B cell (primary cell): ENCODE data around the gene FBXO34. TPM values are rescaled to one million over a fixed set of nuclear protein-coding genes. Genes with fewer than 3 reads are reported as not detected.
A peak's percentile ranks its signal among the peaks of the same experiment; 100 is the strongest.

Experiments
- ATAC-seq: fragments of 200-7000 bp; cut with Tn5 transposase; one replicate; pipeline ENCODE4 v1.10.0; 2021; ENCODE audit warnings: low read depth, mild to moderate bottlenecking, moderate number of reproducible peaks, moderate library complexity
- CTCF ChIA-PET: fragments of 350-600 bp; sonication (Branson Sonifier 250); formaldehyde crosslinking; loops from one replicate; lab custom pipeline; 2021; ENCODE audit warnings: antibody characterized with exemption, inconsistent platforms; lab: Charles Lee
- POLR2A ChIA-PET: fragments of 350-600 bp; sonication (Branson Sonifier 250); formaldehyde crosslinking; loops from one replicate; lab custom pipeline; 2021; ENCODE audit warnings: antibody characterized with exemption; lab: Charles Lee
- DNase-seq: peaks from one replicate; pipeline ENCODE4 v3.0.0; 2013
- H2AFZ ChIP-seq: 2 replicates; pipeline ENCODE4 v1.6.1; 2012; ENCODE audit warnings: mild to moderate bottlenecking, low read depth, low read length; ENCODE audit not compliant: insufficient read depth, poor library complexity, severe bottlenecking
- H3K27ac ChIP-seq, 2 donors: 1 replicate in 1 of 2; 2 replicates in 1 of 2; pipeline ENCODE4 v1.5.1; 2012 to 2013; ENCODE audit warnings: low read length in 2 of 2, mild to moderate bottlenecking in 2 of 2, moderate library complexity in 1 of 2
- H3K27me3 ChIP-seq, 4 experiments: fragments of 200-600 bp in 1 of 4; sonication (generic) in 1 of 4; replicated peaks in 1 of 4; 1 replicate in 2 of 4; 2 replicates in 2 of 4; pipeline versions ENCODE4 v1.6.1 to v1.7.0; 2013 to 2016; ENCODE audit warnings: low read length in 3 of 4, mild to moderate bottlenecking in 2 of 4, mixed read lengths in 1 of 4, moderate library complexity in 1 of 4; ENCODE audit not compliant: insufficient read depth in 4 of 4, control insufficient read depth in 3 of 4; ENCODE audit errors: control extremely low read depth in 1 of 4
- H3K36me3 ChIP-seq, 2 experiments: replicated peaks in 1 of 2; 1 replicate in 1 of 2; 2 replicates in 1 of 2; pipeline versions ENCODE4 v1.6.1 to v1.7.1; 2013; ENCODE audit warnings: low read length in 1 of 2; ENCODE audit not compliant: insufficient read depth in 2 of 2, control insufficient read depth in 1 of 2; ENCODE audit errors: control extremely low read depth in 1 of 2, extremely low read depth in 1 of 2
- H3K4me1 ChIP-seq, 2 donors: fragments of 200-600 bp in 1 of 2; sonication (generic) in 1 of 2; 1 replicate in 1 of 2; 2 replicates in 1 of 2; pipeline versions ENCODE4 v1.5.1 to v1.6.1; 2013 to 2017; ENCODE audit warnings: low read length in 2 of 2; ENCODE audit not compliant: control insufficient read depth in 2 of 2, insufficient read depth in 2 of 2
- H3K4me2 ChIP-seq: replicated peaks from 2 replicates; pipeline ENCODE3; 2012; ENCODE audit warnings: mild to moderate bottlenecking, low read depth, low read length; ENCODE audit not compliant: poor library complexity, severe bottlenecking
- H3K4me3 ChIP-seq, 5 experiments: fragments of 200-600 bp in 1 of 5; sonication (generic) in 1 of 5; 1 replicate in 3 of 5; 2 replicates in 2 of 5; pipeline versions ENCODE4 v1.5.1 to v1.7.0; 2011 to 2016; ENCODE audit warnings: low read length in 4 of 5, mild to moderate bottlenecking in 4 of 5, low read depth in 2 of 5, control low read depth in 1 of 5, moderate library complexity in 1 of 5; ENCODE audit not compliant: insufficient read depth in 1 of 5; ENCODE audit errors: control extremely low read depth in 1 of 5, extremely low read depth in 1 of 5
- H3K79me2 ChIP-seq: fragments of 200-600 bp; sonication (generic); one replicate; pipeline ENCODE4 v1.6.0; 2016; ENCODE audit warnings: low read length; ENCODE audit not compliant: control insufficient read depth, insufficient read depth
- H3K9ac ChIP-seq: fragments of 200-600 bp; sonication (generic); 2 replicates; pipeline ENCODE4 v1.6.1; 2017; ENCODE audit warnings: mild to moderate bottlenecking, low read length, moderate library complexity
- H3K9me3 ChIP-seq, 3 donors: one replicate each; pipeline versions ENCODE4 v1.6.1 to v1.7.1; 2013; ENCODE audit warnings: low read length in 2 of 3; ENCODE audit not compliant: control insufficient read depth in 2 of 3, insufficient read depth in 1 of 3; ENCODE audit errors: control extremely low read depth in 1 of 3
- H4K20me1 ChIP-seq: 2 replicates; pipeline ENCODE4 v1.6.0; 2012; ENCODE audit warnings: mild to moderate bottlenecking, low read length; ENCODE audit not compliant: insufficient read depth, control insufficient read depth, poor library complexity, severe bottlenecking
- H3K27ac Mint-ChIP-seq: one replicate; pipeline ENCODE4 v1.8.0; 2021; ENCODE audit warnings: mixed read lengths
- H3K27me3 Mint-ChIP-seq: one replicate; pipeline ENCODE4 v1.8.0; 2021; ENCODE audit warnings: mixed read lengths
- H3K4me1 Mint-ChIP-seq: one replicate; pipeline ENCODE4 v1.8.0; 2021; ENCODE audit warnings: mixed read lengths
- H3K4me3 Mint-ChIP-seq: one replicate; pipeline ENCODE4 v1.8.0; 2021; ENCODE audit warnings: mixed read lengths
- H3K9me3 Mint-ChIP-seq: one replicate; pipeline ENCODE4 v1.8.0; 2022; ENCODE audit warnings: mixed read lengths; ENCODE audit not compliant: insufficient read depth
- EZH2 ChIP-seq: IDR thresholded peaks from 2 replicates; pipeline ENCODE4 v1.6.1; 2012; ENCODE audit warnings: borderline replicate concordance, low read depth, mild to moderate bottlenecking, moderate library complexity, low read length; ENCODE audit not compliant: insufficient read depth, poor library complexity, severe bottlenecking
- WGBS: methylation state at CpG from one replicate; pipeline ENCODE4 v1.1.5; 2013; ENCODE audit warnings: missing lambda C conversion rate; ENCODE audit not compliant: insufficient coverage; 5-methylcytosine and 5-hydroxymethylcytosine counted together
- intact Hi-C: fragments of 100-400 bp; cut with micrococcal nuclease; formaldehyde crosslinking; loops from one replicate; pipeline ENCODE4 v1.10.0; 2022
- polyA plus RNA-seq: library from polyadenylated mRNA; depleted of rRNA; stranded (reverse); fragments of >200 nt; gene quantifications from 2 replicates; pipeline ENCODE4 v1.2.3, GENCODE V29; 2012
- total RNA-seq, 2 donors: library from RNA; stranded (reverse); fragments of 120-200 nt in 1 of 2; gene quantifications; 1 replicate in 1 of 2; 2 replicates in 1 of 2; pipeline versions ENCODE4 v1.2.3 to v1.2.4, GENCODE V29; 2013 to 2022
- TF ChIP-seq, protein P1 (sequence below): fragments of 200-600 bp; IDR thresholded peaks from one replicate; pipeline ENCODE4 v1.8.0; 2022; ENCODE audit warnings: antibody characterized with exemption, mild to moderate bottlenecking

FBXO34 gene
- total and polyA plus RNA-seq, 2 donors (not counting 1 experiment from before 2014, with no cell fraction given), result 8.1 to 27.5 TPM

DNA sequence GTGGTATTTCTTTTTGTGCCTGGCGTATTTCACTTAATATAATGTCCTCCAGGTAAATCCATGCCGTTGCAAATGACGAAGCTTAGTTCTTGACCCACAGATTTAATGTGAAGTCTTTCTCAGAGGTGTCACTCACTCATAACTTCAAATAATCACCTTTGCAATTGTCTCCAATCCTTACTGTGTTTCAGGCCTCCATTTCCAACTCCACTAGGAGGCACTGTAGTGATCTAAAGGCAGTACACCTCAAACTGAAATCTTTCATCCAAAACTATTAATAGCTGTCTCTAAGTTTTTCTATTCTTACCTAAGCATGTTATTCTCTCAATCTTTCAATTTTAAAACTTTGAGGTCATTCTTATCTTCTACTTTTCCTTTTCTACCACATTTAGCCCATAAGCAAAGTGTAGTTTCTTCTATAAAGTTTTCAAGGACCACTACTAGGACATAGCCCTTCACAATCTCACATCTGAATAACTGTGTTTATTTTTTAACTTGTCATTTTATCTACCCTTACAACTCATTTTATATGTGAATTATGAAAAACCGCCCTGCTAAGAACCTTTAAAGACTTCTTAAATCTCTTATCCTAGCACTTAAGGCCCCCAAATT is 25.5 kb upstream of the FBXO34 start:
- Histone ChIP-seq H4K20me1 (no peaks in the 10 kb centered on the region), H3K4me3 (no peak overlapping the region), H2AFZ (no peak overlapping the region), H3K9ac (no peak overlapping the region), H3K36me3 (no peaks in the 10 kb centered on the region), H3K9me3 (no peaks in the 10 kb centered on the region), H3K79me2 (no peaks in the 10 kb centered on the region), H3K27ac (no peak overlapping the region), H3K4me1 (no peaks in the 10 kb centered on the region), H3K4me2 (no peak overlapping the region), H3K27me3 (no peaks in the 10 kb centered on the region)
- DNase-seq, result peak; percentile 43
- ATAC-seq, result peak; percentile 60
- WGBS, result 81% methylated on average over 3 of the region's 4 CpGs
- Mint-ChIP-seq H3K9me3 (no peaks in the 10 kb centered on the region), H3K27me3 (peaks cover 36% of the 10 kb centered on the region), H3K4me1 (no peaks in the 10 kb centered on the region), H3K4me3 (no peak overlapping the region), H3K27ac (no peak overlapping the region)
- CTCF ChIA-PET, result interaction anchor here (0.6 to 3.2 kb wide), 11 partner anchors 9 to 1229 kb away, joined by 3 to 32 read pairs (median 4); no protein-coding TSS in a partner anchor
- intact Hi-C loops, result loop anchor here (1.0 kb wide), 2 partner anchors 109 to 185 kb away; no protein-coding TSS in a partner anchor
- TF ChIP-seq EZH2, result no peak
- TF ChIP-seq, protein P1, sequence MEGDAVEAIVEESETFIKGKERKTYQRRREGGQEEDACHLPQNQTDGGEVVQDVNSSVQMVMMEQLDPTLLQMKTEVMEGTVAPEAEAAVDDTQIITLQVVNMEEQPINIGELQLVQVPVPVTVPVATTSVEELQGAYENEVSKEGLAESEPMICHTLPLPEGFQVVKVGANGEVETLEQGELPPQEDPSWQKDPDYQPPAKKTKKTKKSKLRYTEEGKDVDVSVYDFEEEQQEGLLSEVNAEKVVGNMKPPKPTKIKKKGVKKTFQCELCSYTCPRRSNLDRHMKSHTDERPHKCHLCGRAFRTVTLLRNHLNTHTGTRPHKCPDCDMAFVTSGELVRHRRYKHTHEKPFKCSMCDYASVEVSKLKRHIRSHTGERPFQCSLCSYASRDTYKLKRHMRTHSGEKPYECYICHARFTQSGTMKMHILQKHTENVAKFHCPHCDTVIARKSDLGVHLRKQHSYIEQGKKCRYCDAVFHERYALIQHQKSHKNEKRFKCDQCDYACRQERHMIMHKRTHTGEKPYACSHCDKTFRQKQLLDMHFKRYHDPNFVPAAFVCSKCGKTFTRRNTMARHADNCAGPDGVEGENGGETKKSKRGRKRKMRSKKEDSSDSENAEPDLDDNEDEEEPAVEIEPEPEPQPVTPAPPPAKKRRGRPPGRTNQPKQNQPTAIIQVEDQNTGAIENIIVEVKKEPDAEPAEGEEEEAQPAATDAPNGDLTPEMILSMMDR, result peak; percentile 70
- POLR2A ChIA-PET, result no interaction called here

DNA sequence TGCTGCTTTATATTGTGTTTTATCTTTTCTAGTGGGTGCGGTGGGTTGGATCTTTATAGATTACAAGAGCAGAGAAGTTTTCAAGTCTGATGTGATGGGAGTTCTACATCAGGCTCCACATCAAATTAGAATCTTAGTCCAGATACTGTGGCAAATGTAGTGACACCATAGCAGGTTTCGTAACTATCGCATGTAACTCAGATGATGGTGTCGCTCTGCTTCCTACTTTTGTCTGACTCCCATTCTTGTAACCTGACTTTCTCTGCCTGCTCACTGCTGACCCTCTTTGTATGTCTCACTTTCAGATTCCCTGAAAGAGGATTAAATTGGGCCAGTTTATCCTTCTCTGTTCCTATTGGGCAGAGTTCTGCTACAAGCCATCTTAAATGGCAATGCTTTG is 22.8 kb upstream of the FBXO34 start:
- 100% methylated on average over 3 of the region's 4 CpGs for WGBS
- Histone ChIP-seq H3K4me2 (no peak overlapping the region), H3K79me2 (no peaks in the 10 kb centered on the region), H3K4me3 (no peak overlapping the region), H3K4me1 (no peaks in the 10 kb centered on the region), H3K9ac (no peak overlapping the region), H3K9me3 (no peaks in the 10 kb centered on the region), H4K20me1 (no peaks in the 10 kb centered on the region), H3K36me3 (no peaks in the 10 kb centered on the region), H3K27ac (no peak overlapping the region), H3K27me3 (no peaks in the 10 kb centered on the region), H2AFZ (no peak overlapping the region)
- no peaks in the 10 kb centered on the region for H3K9me3 Mint-ChIP-seq
- no peak for TF ChIP-seq EZH2
- TF ChIP-seq, protein P1, result no peak
- ChIA-PET CTCF (interaction anchor here (0.7 kb wide), 1 partner anchor 138 kb away, joined by 3 read pairs; no protein-coding TSS in a partner anchor), POLR2A (no interaction called here)
- DNase-seq (no peak), ATAC-seq (no peak)
- H3K4me1 Mint-ChIP-seq, result no peaks in the 10 kb centered on the region
- H3K27me3 Mint-ChIP-seq, result peaks cover 34% of the 10 kb centered on the region
- intact Hi-C loops, result no loop called here
- H3K27ac Mint-ChIP-seq, result no peak overlapping the region
- no peak overlapping the region for H3K4me3 Mint-ChIP-seq
